HG03460 (cell line): ENCODE results near the gene SCAF1.

Source experiments
- ATAC-seq: cut with Tn5 transposase; IDR thresholded peaks from one replicate; pipeline ENCODE4 v1.9.1; 2021; ENCODE audit not compliant: unreplicated experiment

The SCAF1 gene

GRCh38 chr19:49665351-49666119 lies 23.5 kb downstream of the SCAF1 start, which contains the start of the genes BCL2L12 and IRF3:
TSS of gene BCL2L12 (plus strand) at chr19:49665933. CDS start at chr19:49666693, 760 bp downstream.
TSS of gene IRF3 (minus strand) at chr19:49665857. CDS start at chr19:49664838, 1,019 bp downstream.
- ATAC-seq: peak; percentile 71

GRCh38 chr19:49666120-49666444 lies 24.1 kb downstream of the SCAF1 start:
- ATAC-seq: no peak

- no peak for ATAC-seq
Observed at GRCh38 chr19:49667473-49667872, 25.5 kb downstream of the SCAF1 start.

GRCh38 chr19:49669516-49669915 lies 27.5 kb downstream of the SCAF1 start:
- ATAC-seq: no peak

GRCh38 chr19:49672131-49672919 lies 30.3 kb downstream of the SCAF1 start:
- ATAC-seq: no peak

- peak; percentile 27 for ATAC-seq
Observed at GRCh38 chr19:49676136-49676783, 34.3 kb downstream of the SCAF1 start.

GRCh38 chr19:49676784-49677230 lies 34.8 kb downstream of the SCAF1 start:
- peak; percentile 57 for ATAC-seq

- ATAC-seq: no peak
Observed at GRCh38 chr19:49677231-49677900, 35.4 kb downstream of the SCAF1 start, which contains the start of gene PRMT1. TSS of gene PRMT1 (plus strand) at chr19:49677271. CDS start at chr19:49677281, 10 bp downstream.

- no peak for ATAC-seq
Observed at GRCh38 chr19:49677901-49678674, 36.1 kb downstream of the SCAF1 start.

- ATAC-seq: no peak
Observed at GRCh38 chr19:49678985-49679770, 37.2 kb downstream of the SCAF1 start.

- ATAC-seq: no peak
Observed at GRCh38 chr19:49679771-49680413, 37.9 kb downstream of the SCAF1 start.

GRCh38 chr19:49680421-49681351 lies 38.7 kb downstream of the SCAF1 start:
- ATAC-seq: no peak

- no peak for ATAC-seq
Observed at GRCh38 chr19:49681830-49682229, 39.8 kb downstream of the SCAF1 start.

- no peak for ATAC-seq
Observed at GRCh38 chr19:49682274-49682673, 40.3 kb downstream of the SCAF1 start.

GRCh38 chr19:49683814-49684250 lies 41.8 kb downstream of the SCAF1 start:
- ATAC-seq: no peak

- ATAC-seq: no peak
Observed at GRCh38 chr19:49684251-49684982, 42.4 kb downstream of the SCAF1 start.

- no peak for ATAC-seq
Observed at GRCh38 chr19:49684983-49685553, 43.1 kb downstream of the SCAF1 start.
